SK-N-SH (cell line): Measurements from ENCODE around the gene ELMO3. TPM values are rescaled to one million over a fixed set of nuclear protein-coding genes. Genes with fewer than 3 reads are reported as not detected.
A peak's percentile ranks its signal among the peaks of the same experiment; 100 is the strongest.

Experiments
- CTCF ChIA-PET: fragments of 300-600, 350-600 bp; formaldehyde crosslinking; extraction: SDS; loops from one replicate; lab custom pipeline; 2021; lab: Yijun Ruan, JAX
- POLR2A ChIA-PET: fragments of 350-600 bp; sonication (Branson Sonifier 250); formaldehyde crosslinking; extraction: SDS; loops from one replicate; lab custom pipeline; 2020; ENCODE audit warnings: antibody characterized with exemption, inconsistent platforms; lab: Yijun Ruan, JAX
- DNase-seq: peaks from one replicate; pipeline ENCODE4 v3.0.0; 2012
- H2AFZ ChIP-seq: fragments of 200-600 bp; sonication (generic); 2 replicates; pipeline ENCODE4 v1.8.1; 2016; ENCODE audit warnings: antibody characterized with exemption, mild to moderate bottlenecking, low read depth
- H3F3A ChIP-seq: fragments of 200-600 bp; sonication (generic); replicated peaks from 2 replicates; pipeline ENCODE3; 2016; ENCODE audit warnings: antibody characterized with exemption, mild to moderate bottlenecking; ENCODE audit not compliant: insufficient read depth
- H3K27ac ChIP-seq, 2 experiments: fragments of 200-500 bp in 1 of 2; fragments of 200-600 bp in 1 of 2; sonication (Bioruptor generic) in 1 of 2; sonication (generic), shearing (Covaris generic) in 1 of 2; 2 replicates each; pipeline versions ENCODE4 v1.5.1 to v1.6.1; 2014 to 2016; ENCODE audit warnings: low read depth in 2 of 2, inconsistent platforms in 1 of 2, low read length in 1 of 2, mild to moderate bottlenecking in 1 of 2, mixed read lengths in 1 of 2
- H3K27me3 ChIP-seq: fragments of 200-600 bp; sonication (generic), shearing (Covaris generic); 2 replicates; pipeline ENCODE4 v1.6.1; 2016; ENCODE audit warnings: mixed run types; ENCODE audit not compliant: insufficient read depth
- H3K36me3 ChIP-seq, 2 experiments: fragments of 200-500 bp in 1 of 2; fragments of 200-600 bp in 1 of 2; sonication (Bioruptor generic) in 1 of 2; sonication (generic) in 1 of 2; replicated peaks in 1 of 2; 2 replicates each; pipeline versions ENCODE3 to v1.5.1; 2014 to 2016; ENCODE audit warnings: low read length in 1 of 2, mild to moderate bottlenecking in 1 of 2; ENCODE audit not compliant: insufficient read depth in 2 of 2, control insufficient read depth in 1 of 2
- H3K4me1 ChIP-seq, 2 experiments: fragments of 200-500 bp in 1 of 2; fragments of 200-600 bp in 1 of 2; sonication (Bioruptor generic) in 1 of 2; sonication (generic), shearing (Covaris generic) in 1 of 2; 2 replicates each; pipeline versions ENCODE4 v1.5.1 to v1.6.1; 2014 to 2016; ENCODE audit warnings: low read depth in 1 of 2, low read length in 1 of 2, mixed run types in 1 of 2; ENCODE audit not compliant: insufficient read depth in 2 of 2, control insufficient read depth in 1 of 2
- H3K4me2 ChIP-seq: fragments of 200-600 bp; sonication (generic), shearing (Covaris generic); 2 replicates; pipeline ENCODE4 v1.6.1; 2017; ENCODE audit warnings: mixed run types
- H3K4me3 ChIP-seq, 2 experiments: fragments of 200-500 bp in 1 of 2; fragments of 200-600 bp in 1 of 2; sonication (Bioruptor generic) in 1 of 2; sonication (generic), shearing (Covaris generic) in 1 of 2; 2 replicates each; pipeline versions ENCODE4 v1.5.1 to v1.8.1; 2014 to 2016; ENCODE audit warnings: low read depth in 2 of 2, inconsistent platforms in 1 of 2, low read length in 1 of 2, mild to moderate bottlenecking in 1 of 2, mixed read lengths in 1 of 2, moderate library complexity in 1 of 2
- H3K79me2 ChIP-seq: fragments of 200-600 bp; sonication (generic); 2 replicates; pipeline ENCODE4 v1.8.1; 2017; ENCODE audit warnings: mild to moderate bottlenecking; ENCODE audit not compliant: insufficient read depth
- H3K9ac ChIP-seq: fragments of 200-600 bp; sonication (generic); 2 replicates; pipeline ENCODE4 v1.6.1; 2017; ENCODE audit warnings: mixed run types
- H3K9me2 ChIP-seq: fragments of 200-600 bp; sonication (generic); 2 replicates; pipeline ENCODE4 v1.6.1; 2017; ENCODE audit warnings: mixed run types
- H3K9me3 ChIP-seq: fragments of 200-600 bp; sonication (generic); 2 replicates; pipeline ENCODE4 v1.6.1; 2017; ENCODE audit warnings: mixed run types, mild to moderate bottlenecking, moderate library complexity
- H4K20me1 ChIP-seq: fragments of 200-600 bp; sonication (generic); 2 replicates; pipeline ENCODE4 v1.6.1; 2017; ENCODE audit warnings: mild to moderate bottlenecking, mixed run types; ENCODE audit not compliant: insufficient read depth
- CHD2 ChIP-seq: fragments of 150-350 bp; IDR thresholded peaks from 2 replicates; pipeline ENCODE4 v1.6.1; 2018; ENCODE audit warnings: low read length; ENCODE audit not compliant: partially characterized antibody
- ELF1 ChIP-seq: IDR thresholded peaks from 2 replicates; pipeline ENCODE4 v1.4.0; 2012
- EP300 ChIP-seq, 2 experiments: IDR thresholded peaks; 2 replicates each; pipeline versions ENCODE4 v1.4.0 to v1.6.1; 2012; ENCODE audit warnings: borderline replicate concordance in 1 of 2, low read depth in 1 of 2, low read length in 1 of 2
- EZH2phosphoT487 ChIP-seq: fragments of 200-600 bp; sonication (generic); IDR thresholded peaks from 2 replicates; pipeline ENCODE4 v1.6.1; 2017; ENCODE audit warnings: low read depth, mixed run types, mild to moderate bottlenecking, antibody characterized with exemption, moderate library complexity, borderline replicate concordance
- FOSL2 ChIP-seq: IDR thresholded peaks from 2 replicates; pipeline ENCODE4 v1.4.0; 2012; ENCODE audit warnings: low read depth, mild to moderate bottlenecking, moderate library complexity, borderline replicate concordance
- FOXJ3 ChIP-seq: sonication (generic); formaldehyde crosslinking; IDR thresholded peaks from 2 replicates; pipeline ENCODE4 v1.5.1; 2020; ENCODE audit warnings: mild to moderate bottlenecking, missing genetic modification reagents
- FOXM1 ChIP-seq: IDR thresholded peaks from 2 replicates; pipeline ENCODE4 v1.4.0; 2012; ENCODE audit warnings: low read depth, mild to moderate bottlenecking
- GABPA ChIP-seq: IDR thresholded peaks from 2 replicates; pipeline ENCODE4 v1.4.0; 2012; ENCODE audit warnings: low read depth, mild to moderate bottlenecking
- JUND ChIP-seq: IDR thresholded peaks from 2 replicates; pipeline ENCODE4 v1.4.0; 2012
- MEF2A ChIP-seq: IDR thresholded peaks from 2 replicates; pipeline ENCODE4 v1.4.0; 2012; ENCODE audit warnings: low read depth, borderline replicate concordance
- MXI1 ChIP-seq: IDR thresholded peaks from 2 replicates; pipeline ENCODE4 v1.6.1; 2012; ENCODE audit warnings: mild to moderate bottlenecking, low read depth, low read length, improper control_type of control experiment
- NFIC ChIP-seq: IDR thresholded peaks from 2 replicates; pipeline ENCODE4 v1.4.0; 2012; ENCODE audit warnings: borderline replicate concordance
- NRF1 ChIP-seq: IDR thresholded peaks from 2 replicates; pipeline ENCODE4 v1.6.1; 2012; ENCODE audit warnings: low read depth, mild to moderate bottlenecking, low read length
- POLR2AphosphoS5 ChIP-seq: IDR thresholded peaks from 2 replicates; pipeline ENCODE4 v1.6.1; 2012; ENCODE audit warnings: low read depth, low read length
- RAD21 ChIP-seq: IDR thresholded peaks from 2 replicates; pipeline ENCODE4 v1.6.1; 2012; ENCODE audit warnings: mild to moderate bottlenecking, low read length
- RCOR1 ChIP-seq: fragments of 150-350 bp; IDR thresholded peaks from 2 replicates; pipeline ENCODE4 v1.6.1; 2017; ENCODE audit warnings: antibody characterized with exemption, low read length
- RFX5 ChIP-seq: IDR thresholded peaks from 2 replicates; pipeline ENCODE4 v1.6.1; 2012; ENCODE audit warnings: mild to moderate bottlenecking, improper control_type of control experiment, low read length
- RXRA ChIP-seq: IDR thresholded peaks from 2 replicates; pipeline ENCODE4 v1.4.0; 2012; ENCODE audit warnings: low read depth, mild to moderate bottlenecking, borderline replicate concordance
- SMC3 ChIP-seq: IDR thresholded peaks from 2 replicates; pipeline ENCODE4 v1.6.1; 2012; ENCODE audit warnings: low read depth, low read length, improper control_type of control experiment
- TAF1 ChIP-seq: IDR thresholded peaks from 2 replicates; pipeline ENCODE4 v1.6.1; 2012; ENCODE audit warnings: low read depth, mild to moderate bottlenecking, low read length, moderate library complexity, borderline replicate concordance
- TCF12 ChIP-seq: IDR thresholded peaks from 2 replicates; pipeline ENCODE4 v1.4.0; 2012
- USF1 ChIP-seq: IDR thresholded peaks from 2 replicates; pipeline ENCODE4 v1.4.0; 2012; ENCODE audit warnings: low read depth, borderline replicate concordance
- USF2 ChIP-seq: fragments of 150-350 bp; IDR thresholded peaks from 2 replicates; pipeline ENCODE4 v1.6.1; 2017; ENCODE audit warnings: antibody characterized with exemption, low read length, low read depth, borderline replicate concordance
- YY1 ChIP-seq: IDR thresholded peaks from 2 replicates; pipeline ENCODE4 v1.4.0; 2012; ENCODE audit warnings: low read depth, mild to moderate bottlenecking
- ZBTB33 ChIP-seq: IDR thresholded peaks from 2 replicates; pipeline ENCODE4 v1.4.0; 2012; ENCODE audit warnings: low read depth, borderline replicate concordance
- WGBS: methylation state at CpG from one replicate; pipeline ENCODE4 v1.1.6; 2017; ENCODE audit warnings: low lambda C conversion rate; 5-methylcytosine and 5-hydroxymethylcytosine counted together
- polyA plus RNA-seq, 3 experiments: library from polyadenylated mRNA; depleted of rRNA; stranded (reverse); fragments of >200 nt; gene quantifications; 2 replicates each; pipeline ENCODE4 v1.2.3, GENCODE V29; 2012
- TF ChIP-seq, protein P1 (sequence below): fragments of 150-350 bp; IDR thresholded peaks from 2 replicates; pipeline ENCODE4 v1.6.1; 2016; ENCODE audit warnings: mild to moderate bottlenecking, low read depth, low read length
- TF ChIP-seq, protein P2 (sequence below): IDR thresholded peaks from 2 replicates; pipeline ENCODE4 v1.4.0; 2012; ENCODE audit warnings: low read depth
- TF ChIP-seq, protein P3 (sequence below): IDR thresholded peaks from 2 replicates; pipeline ENCODE4; 2012

Gene ELMO3
- polyA plus RNA-seq, 1 of the 3 experiments (the other 2 are of a cell fraction), result 2.3 TPM

- WGBS, result 0% methylated on average over 16 of the region's 54 CpGs
- Histone ChIP-seq H3K4me1 (peaks cover 9 to 25% of the 10 kb centered on the region in 2 experiments; a peak in 3 of 4 replicates), H3F3A (peaks cover 23% of the 10 kb centered on the region), H4K20me1 (peaks cover 21% of the 10 kb centered on the region), H3K27me3 (no peaks in the 10 kb centered on the region), H3K36me3 (peaks cover 26 to 41% of the 10 kb centered on the region in 2 experiments), H3K79me2 (peaks cover 50% of the 10 kb centered on the region), H3K9me2 (no peaks in the 10 kb centered on the region), H2AFZ (no peak within 1 kb of the TSS), H3K4me2 (peak within 1 kb of the TSS; percentile 100), H3K9ac (peak within 1 kb of the TSS; percentile 98), H3K4me3 (peak within 1 kb of the TSS; percentile 96 to 99), H3K27ac (peak within 1 kb of the TSS; percentile 76 to 80), H3K9me3 (no peaks in the 10 kb centered on the region)
- POLR2A ChIA-PET, result interaction anchor here (1.0 to 2.9 kb wide), 6 partner anchors 9 to 40 kb away, joined by 3 to 8 read pairs (median 4); partner anchors contain the start of genes NOL3 and TMEM208
- peak; percentile 97 for DNase-seq
- CTCF ChIA-PET, result interaction anchor here (0.6 to 1.4 kb wide), 6 partner anchors 15 to 370 kb away, joined by 3 to 4 read pairs (median 3); partner anchors contain the start of genes CTCF, NOL3 and TMEM208
- TF ChIP-seq USF1 (peak; percentile 40; the same call in 1 of the 2 replicates), CHD2 (peak; percentile 64), ELF1 (peak; percentile 96), USF2 (no peak), EZH2phosphoT487 (no peak), RFX5 (0 out of 2 replicates have a peak, but pooled peaks have one; percentile 18), SMC3 (no peak), YY1 (peak; percentile 62; the same call in 1 of the 2 replicates), TAF1 (peak; percentile 65; the same call in 1 of the 2 replicates), FOSL2 (no peak), EP300 (IDR thresholded peaks at IDR 0.05; ENCODE audit: borderline replicate concordance in 1 of 2, low read depth in 1 of 2, low read length in 1 of 2) (0 out of 4 replicates have a peak, but pooled peaks of 1 of the 2 experiments have one; percentile 10), TCF12 (no peak; the same call in 1 of the 2 replicates), MEF2A (no peak), GABPA (peak; percentile 92), MXI1 (peak; percentile 50), JUND (no peak), FOXJ3 (no peak), POLR2AphosphoS5 (peak; percentile 44; the same call in 1 of the 2 replicates), FOXM1 (no peak), NFIC (0 out of 2 replicates have a peak, but pooled peaks have one; percentile 5), RCOR1 (peak; percentile 56; the same call in 1 of the 2 replicates), NRF1 (no peak), RAD21 (no peak), ZBTB33 (no peak), RXRA (no peak)
- TF ChIP-seq, protein P1, sequence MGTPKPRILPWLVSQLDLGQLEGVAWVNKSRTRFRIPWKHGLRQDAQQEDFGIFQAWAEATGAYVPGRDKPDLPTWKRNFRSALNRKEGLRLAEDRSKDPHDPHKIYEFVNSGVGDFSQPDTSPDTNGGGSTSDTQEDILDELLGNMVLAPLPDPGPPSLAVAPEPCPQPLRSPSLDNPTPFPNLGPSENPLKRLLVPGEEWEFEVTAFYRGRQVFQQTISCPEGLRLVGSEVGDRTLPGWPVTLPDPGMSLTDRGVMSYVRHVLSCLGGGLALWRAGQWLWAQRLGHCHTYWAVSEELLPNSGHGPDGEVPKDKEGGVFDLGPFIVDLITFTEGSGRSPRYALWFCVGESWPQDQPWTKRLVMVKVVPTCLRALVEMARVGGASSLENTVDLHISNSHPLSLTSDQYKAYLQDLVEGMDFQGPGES, result peak; percentile 98
- TF ChIP-seq, protein P2, sequence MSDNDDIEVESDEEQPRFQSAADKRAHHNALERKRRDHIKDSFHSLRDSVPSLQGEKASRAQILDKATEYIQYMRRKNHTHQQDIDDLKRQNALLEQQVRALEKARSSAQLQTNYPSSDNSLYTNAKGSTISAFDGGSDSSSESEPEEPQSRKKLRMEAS, result peak; percentile 83
- TF ChIP-seq, protein P3, sequence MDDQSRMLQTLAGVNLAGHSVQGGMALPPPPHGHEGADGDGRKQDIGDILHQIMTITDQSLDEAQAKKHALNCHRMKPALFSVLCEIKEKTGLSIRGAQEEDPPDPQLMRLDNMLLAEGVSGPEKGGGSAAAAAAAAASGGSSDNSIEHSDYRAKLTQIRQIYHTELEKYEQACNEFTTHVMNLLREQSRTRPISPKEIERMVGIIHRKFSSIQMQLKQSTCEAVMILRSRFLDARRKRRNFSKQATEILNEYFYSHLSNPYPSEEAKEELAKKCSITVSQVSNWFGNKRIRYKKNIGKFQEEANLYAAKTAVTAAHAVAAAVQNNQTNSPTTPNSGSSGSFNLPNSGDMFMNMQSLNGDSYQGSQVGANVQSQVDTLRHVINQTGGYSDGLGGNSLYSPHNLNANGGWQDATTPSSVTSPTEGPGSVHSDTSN, result peak; percentile 30; the same call in 1 of the 2 replicates
Measured at GRCh38 chr16:67191995-67192681, 6.8 kb upstream of the ELMO3 start, which contains the start of gene E2F4. TSS of gene E2F4 (plus strand) at chr16:67192155. CDS start at chr16:67192228, 73 bp downstream.
